Stimulated activated CD8-positive, alpha-beta memory T cell treated with anti-CD3 and anti-CD28 coated beads, Interleukin-15, amount 100 ng/mL, for 48 hours (primary cell): Measurements from ENCODE around the gene UBXN11.

ENCODE experiments used
- DNase-seq, 2 donors: peaks; one replicate each; pipeline ENCODE4 v3.0.0-alpha.2; 2020; ENCODE audit warnings: low read depth in 2 of 2

UBXN11 gene

GRCh38 chr1:26285366-26286063 is 20.9 kb downstream of the UBXN11 start:
- peak in 1 of 2 donors; percentile 45 for DNase-seq

GRCh38 chr1:26284597-26285347 is 21.7 kb downstream of the UBXN11 start:
- DNase-seq: peak; percentile 93 to 95

- no peak for DNase-seq
Observed at GRCh38 chr1:26283871-26284596, 22.4 kb downstream of the UBXN11 start.

- no peak for DNase-seq
Observed at GRCh38 chr1:26283279-26283853, 23.1 kb downstream of the UBXN11 start.

GRCh38 chr1:26282401-26282918 is 24.0 kb downstream of the UBXN11 start:
- DNase-seq: no peak

- no peak for DNase-seq
Observed at GRCh38 chr1:26281971-26282370, 24.5 kb downstream of the UBXN11 start.

GRCh38 chr1:26281091-26281958 is 25.1 kb downstream of the UBXN11 start:
- no peak for DNase-seq

- DNase-seq: no peak
Observed at GRCh38 chr1:26280333-26281042, 25.9 kb downstream of the UBXN11 start.

- DNase-seq: peak; percentile 84 to 85
Observed at GRCh38 chr1:26279456-26280332, 26.7 kb downstream of the UBXN11 start, which contains the start of gene SH3BGRL3. SH3BGRL3 (plus strand) TSS chr1:26280086; CDS start chr1:26280156, 70 bp downstream.

- DNase-seq: no peak
Observed at GRCh38 chr1:26278724-26279455, 27.5 kb downstream of the UBXN11 start.

GRCh38 chr1:26278303-26278702 is 28.1 kb downstream of the UBXN11 start:
- no peak for DNase-seq

- DNase-seq: no peak
Observed at GRCh38 chr1:26277719-26278118, 28.7 kb downstream of the UBXN11 start.

- no peak for DNase-seq
Observed at GRCh38 chr1:26277261-26277661, 29.2 kb downstream of the UBXN11 start.

GRCh38 chr1:26276432-26276838 is 30.0 kb downstream of the UBXN11 start:
- DNase-seq: no peak

- peak; percentile 63 to 68 for DNase-seq
Observed at GRCh38 chr1:26275580-26276431, 30.6 kb downstream of the UBXN11 start.

- no peak for DNase-seq
Observed at GRCh38 chr1:26274801-26275425, 31.5 kb downstream of the UBXN11 start.

- no peak for DNase-seq
Observed at GRCh38 chr1:26269198-26269550, 37.3 kb downstream of the UBXN11 start.
